Transverse colon (tissue), 4 donors: ENCODE data around the gene IQCF6. TPM values are rescaled to one million over a fixed set of nuclear protein-coding genes. Genes with fewer than 3 reads are reported as not detected.

Experiments
- DNase-seq: peaks from one replicate; pipeline ENCODE4 v3.0.0-alpha.2; 2019
- H3K27ac ChIP-seq, 4 donors: fragments of 200-600 bp; sonication (generic); 2 replicates each; pipeline ENCODE4 v1.5.1; 2016 to 2018; ENCODE audit warnings: inconsistent platforms in 4 of 4
- H3K27me3 ChIP-seq: fragments of 200-600 bp; sonication (generic); 2 replicates; pipeline ENCODE4 v1.5.1; 2017; ENCODE audit warnings: inconsistent platforms
- H3K36me3 ChIP-seq, 4 donors: fragments of 200-600 bp; sonication (generic); 2 replicates each; pipeline ENCODE4 v1.5.1; 2017 to 2019; ENCODE audit warnings: inconsistent platforms in 4 of 4
- H3K4me1 ChIP-seq, 4 donors: fragments of 200-600 bp; sonication (generic); 2 replicates each; pipeline ENCODE4 v1.5.1; 2017 to 2020; ENCODE audit warnings: inconsistent platforms in 4 of 4
- H3K4me3 ChIP-seq, 4 donors: fragments of 200-600 bp; sonication (generic); 1 replicate in 1 of 4; 2 replicates in 3 of 4; pipeline versions ENCODE4 v1.5.1 to v1.6.1; 2017 to 2019; ENCODE audit warnings: inconsistent platforms in 4 of 4
- H3K9me3 ChIP-seq, 2 donors: fragments of 200-600 bp; sonication (generic); 2 replicates each; pipeline ENCODE4 v1.5.1; 2017 to 2019; ENCODE audit warnings: inconsistent platforms in 2 of 2
- CTCF ChIP-seq, 5 experiments: fragments of 200-600 bp in 3 of 5; fragments of 450-650 bp in 2 of 5; sonication (generic) in 3 of 5; IDR thresholded peaks; 1 replicate in 2 of 5; 2 replicates in 3 of 5; pipeline ENCODE4 v1.5.1; 2016 to 2017; ENCODE audit warnings: antibody characterized with exemption in 5 of 5, inconsistent platforms in 3 of 5, mild to moderate bottlenecking in 2 of 5, moderate library complexity in 1 of 5
- EP300 ChIP-seq: sonication (generic); formaldehyde crosslinking; IDR thresholded peaks from one replicate; pipeline ENCODE4 v1.6.1; 2017; ENCODE audit warnings: antibody characterized with exemption, low read depth
- POLR2A ChIP-seq: fragments of 450-650 bp; IDR thresholded peaks from one replicate; pipeline ENCODE4 v1.6.1; 2016; ENCODE audit warnings: antibody characterized with exemption, mild to moderate bottlenecking, moderate library complexity
- POLR2AphosphoS5 ChIP-seq, 3 donors: sonication (generic); formaldehyde crosslinking; IDR thresholded peaks; one replicate each; pipeline ENCODE4 v1.6.1; 2016; ENCODE audit warnings: antibody characterized with exemption in 3 of 3
- WGBS, 2 donors: methylation state at CpG; one replicate each; pipeline ENCODE4 v1.1.5; 2018; ENCODE audit warnings: low coverage in 1 of 2; 5-methylcytosine and 5-hydroxymethylcytosine counted together
- in situ Hi-C, 4 donors: fragments of 200-750 bp; cut with MboI; loops; one replicate each; pipeline versions ENCODE4 v1.15.0 to v1.15.1; 2017; ENCODE audit warnings: low sequenced_read_pairs in 3 of 4, low pct_ligation_motif_present in 1 of 4, low pct_unique_long_range_greater_than_20kb in 1 of 4
- intact Hi-C: fragments of 100-400 bp; cut with DNase I; formaldehyde crosslinking; loops from one replicate; pipeline ENCODE4 v1.15.1; 2023; ENCODE audit warnings: low total_unique reads
- total RNA-seq, 4 donors: library from RNA; depleted of rRNA; stranded (reverse); fragments of >200 nt; gene quantifications; one replicate each; pipeline ENCODE4 v1.1.0, GENCODE V29; 2016

IQCF6 gene
- total RNA-seq, 4 donors from 2014 or later: not detected

GRCh38 chr3:51817375-51817774 is 38.3 kb upstream of the IQCF6 start:
- no peaks in the 10 kb centered on the region for H3K9me3 ChIP-seq
- WGBS, 2 donors: 88 to 90% methylated on average over 1 to 2 of the region's 2 CpGs
- intact Hi-C loops (no loop called here), in situ Hi-C loops (loop anchor here in 1 of 4 donors (25.0 kb wide), 1 partner anchor 305 kb away; the partner anchor contains the start of gene DCAF1)
- no peak overlapping the region for H3K27ac ChIP-seq
- H3K36me3 ChIP-seq: no peaks in the 10 kb centered on the region
- no peaks in the 10 kb centered on the region for H3K4me1 ChIP-seq
- H3K27me3 ChIP-seq: peaks cover 5% of the 10 kb centered on the region
- H3K4me3 ChIP-seq: no peak overlapping the region
- DNase-seq: no peak
- TF ChIP-seq CTCF (IDR thresholded peaks at IDR 0.05): no peak
- TF ChIP-seq POLR2AphosphoS5 (IDR thresholded peaks at IDR 0.05): no peak
- TF ChIP-seq EP300: no peak
- TF ChIP-seq POLR2A: no peak

- in situ Hi-C loops (loop anchor here in 1 of 4 donors (25.0 kb wide), 1 partner anchor 304 kb away; the partner anchor contains the start of gene DCAF1), intact Hi-C loops (no loop called here)
- Histone ChIP-seq H3K9me3 (no peaks in the 10 kb centered on the region), H3K4me3 (no peak overlapping the region), H3K27me3 (peaks cover 5% of the 10 kb centered on the region), H3K4me1 (no peaks in the 10 kb centered on the region), H3K27ac (no peak overlapping the region), H3K36me3 (no peaks in the 10 kb centered on the region)
- no peak for DNase-seq
- WGBS, 2 donors: 59 to 67% methylated on average over 2 of the region's 2 CpGs
- TF ChIP-seq POLR2AphosphoS5 (IDR thresholded peaks at IDR 0.05): no peak
- TF ChIP-seq CTCF (IDR thresholded peaks at IDR 0.05): no peak
- no peak for TF ChIP-seq EP300
- no peak for TF ChIP-seq POLR2A
These were observed 37.7 kb upstream of the IQCF6 start for GRCh38 chr3:51816723-51817122.

GRCh38 chr3:51815614-51816013 is 36.6 kb upstream of the IQCF6 start:
- in situ Hi-C loops (loop anchor here in 1 of 4 donors (25.0 kb wide), 1 partner anchor 303 kb away; the partner anchor contains the start of gene DCAF1), intact Hi-C loops (no loop called here)
- no peak for TF ChIP-seq EP300
- TF ChIP-seq CTCF (IDR thresholded peaks at IDR 0.05): no peak
- no peak for TF ChIP-seq POLR2A
- TF ChIP-seq POLR2AphosphoS5 (IDR thresholded peaks at IDR 0.05): no peak
- Histone ChIP-seq H3K36me3 (no peaks in the 10 kb centered on the region), H3K27me3 (peaks cover 5% of the 10 kb centered on the region), H3K4me3 (no peak overlapping the region), H3K27ac (no peak overlapping the region), H3K9me3 (no peaks in the 10 kb centered on the region), H3K4me1 (no peaks in the 10 kb centered on the region)
- no peak for DNase-seq
- 67% methylated on average over 4 of the region's 4 CpGs; no CpG with 5 or more reads in 1 of the 2 donors for WGBS, 2 donors

- intact Hi-C loops: no loop called here
- 92% methylated on average over 3 of the region's 3 CpGs; no CpG with 5 or more reads in 1 of the 2 donors for WGBS, 2 donors
These were observed 35.0 kb upstream of the IQCF6 start for GRCh38 chr3:51814034-51814433.

More at GRCh38 chr3:51814034-51814433, 35.0 kb upstream of the IQCF6 start:
- no peaks in the 10 kb centered on the region for H3K36me3 ChIP-seq
- no peaks in the 10 kb centered on the region for H3K4me1 ChIP-seq
- no peak overlapping the region for H3K27ac ChIP-seq
- H3K4me3 ChIP-seq: no peak overlapping the region
- no peaks in the 10 kb centered on the region for H3K9me3 ChIP-seq
- H3K27me3 ChIP-seq: peaks cover 5% of the 10 kb centered on the region
- in situ Hi-C loops: loop anchor here in 1 of 4 donors (25.0 kb wide), 1 partner anchor 302 kb away; the partner anchor contains the start of gene DCAF1
- no peak for TF ChIP-seq POLR2AphosphoS5 (IDR thresholded peaks at IDR 0.05)
- TF ChIP-seq POLR2A: no peak
- no peak for TF ChIP-seq CTCF (IDR thresholded peaks at IDR 0.05)
- TF ChIP-seq EP300: no peak
- no peak for DNase-seq
